NCI-H460 (cell line): ENCODE data around the gene MAP4K4. TPM values are rescaled to one million over a fixed set of nuclear protein-coding genes. Genes with fewer than 3 reads are reported as not detected.
A peak's percentile ranks its signal among the peaks of the same experiment; 100 is the strongest.
"Not testable (repeated sequence)": the region's sequence is repeated elsewhere in the genome, so short reads cannot be mapped to it uniquely, and the experiment has no call there.

ENCODE experiments used
- DNase-seq: peaks from one replicate; pipeline ENCODE4 v3.0.0-alpha.2; 2016; ENCODE audit warnings: low read depth; ENCODE audit errors: extremely low read depth
- total RNA-seq: library from RNA; depleted of rRNA; stranded (reverse); fragments of >200 nt; shearing (Covaris generic); gene quantifications from 2 replicates; pipeline ENCODE4 v1.2.3, GENCODE V29; 2014

MAP4K4 gene
- total RNA-seq, 1 experiment from 2014 or later = 40.2 TPM

DNA sequence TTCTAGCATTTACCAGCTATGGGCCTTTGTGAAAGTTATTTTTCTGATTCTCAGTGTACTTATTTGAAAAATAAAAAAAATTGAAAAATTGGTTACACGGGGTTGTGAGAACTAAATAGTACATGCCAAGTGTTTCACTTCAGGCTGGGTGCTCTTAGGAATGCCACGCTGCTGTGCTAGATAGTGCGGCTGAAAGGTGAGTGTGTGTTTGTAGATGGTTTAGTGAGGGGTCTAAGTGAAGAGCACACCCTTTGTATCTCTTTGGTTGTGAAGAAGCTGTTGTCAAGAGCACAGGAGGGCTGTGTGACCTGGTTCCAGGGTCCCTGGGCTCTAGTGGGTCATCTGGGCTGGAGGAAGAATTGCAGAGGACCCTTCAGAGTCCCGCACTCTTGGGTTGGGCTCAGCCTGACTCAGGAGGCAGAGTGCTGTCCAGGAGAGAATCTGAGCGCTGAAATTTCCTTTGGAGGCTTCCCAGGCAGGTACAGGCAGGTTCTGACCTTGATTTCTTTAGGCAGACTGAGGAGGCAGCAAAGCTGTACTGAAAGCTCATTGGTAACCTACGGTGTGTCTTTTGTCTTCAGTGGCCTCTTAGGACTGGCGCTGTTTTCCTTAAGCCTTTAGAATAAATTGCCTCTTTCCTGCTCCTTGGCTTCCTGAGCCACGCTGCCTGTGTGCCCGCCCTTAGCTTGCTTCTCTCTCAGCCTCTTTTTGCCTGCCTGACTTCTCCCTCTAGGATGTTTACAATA, 44.4 kb downstream of the MAP4K4 start:
- no peak for DNase-seq

DNA sequence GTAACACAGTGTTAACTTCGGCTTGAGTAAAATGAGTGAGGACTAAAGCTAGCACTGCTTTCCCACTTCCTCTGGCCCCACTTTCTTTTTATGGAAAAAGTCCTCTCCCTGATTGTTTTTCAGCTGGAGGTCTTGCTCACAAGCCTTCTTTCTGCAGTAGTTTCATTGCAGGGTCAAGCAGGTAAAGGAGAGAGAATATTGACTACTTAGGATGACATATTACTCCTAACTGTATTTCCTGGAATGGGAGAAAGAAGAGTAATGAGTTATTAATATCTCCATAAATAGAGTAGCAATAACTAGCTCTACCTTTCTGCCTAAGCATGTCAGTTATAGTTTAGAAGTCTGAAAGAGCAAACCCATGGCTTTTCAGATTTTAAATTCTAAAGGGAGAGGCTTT, 45.0 kb downstream of the MAP4K4 start:
- DNase-seq = no peak

DNA sequence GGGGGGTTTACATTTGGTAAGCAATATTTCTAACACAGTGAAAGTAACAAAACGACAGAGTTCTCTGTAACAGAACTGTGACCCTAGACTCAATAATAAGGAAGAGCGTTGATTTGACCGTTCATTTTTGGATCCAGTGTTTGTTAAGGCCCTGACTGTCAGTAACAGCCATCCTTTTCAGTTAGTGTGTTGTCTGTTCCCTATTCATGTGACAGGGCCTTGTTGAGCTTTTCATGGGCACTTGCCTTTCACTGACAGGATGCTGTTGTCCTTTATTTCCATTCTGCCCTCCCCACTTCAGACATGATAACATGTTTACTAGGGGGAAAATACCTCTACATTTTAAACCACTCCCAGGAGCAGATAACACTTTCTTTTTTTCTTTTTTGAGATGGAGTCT, 45.8 kb downstream of the MAP4K4 start:
- DNase-seq = no peak

- no peak for DNase-seq
Observed at GRCh38 chr2:101744832-101745231, 47.3 kb downstream of the MAP4K4 start.

- DNase-seq = no peak
Observed at GRCh38 chr2:101745711-101746694, 48.5 kb downstream of the MAP4K4 start.

DNA sequence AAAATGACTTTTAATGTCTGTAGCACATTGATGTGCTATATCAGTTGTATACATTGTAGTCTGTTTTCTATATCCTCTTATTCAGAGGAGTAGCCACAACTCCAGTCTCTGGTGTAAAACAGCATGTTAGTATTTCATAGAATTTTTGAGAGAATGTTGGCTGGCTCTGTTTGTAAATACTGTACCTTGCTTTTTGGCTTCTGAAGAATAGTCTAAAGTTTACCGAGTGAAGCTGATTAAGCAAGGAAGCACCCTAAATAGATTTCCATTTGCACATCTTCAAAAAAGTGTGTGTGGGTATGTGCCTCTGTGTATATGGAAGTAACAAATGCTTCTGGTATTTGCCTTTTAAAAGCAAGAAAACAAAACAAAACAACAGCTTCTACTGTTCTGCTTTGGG, 50.5 kb downstream of the MAP4K4 start:
- DNase-seq = no peak

DNA sequence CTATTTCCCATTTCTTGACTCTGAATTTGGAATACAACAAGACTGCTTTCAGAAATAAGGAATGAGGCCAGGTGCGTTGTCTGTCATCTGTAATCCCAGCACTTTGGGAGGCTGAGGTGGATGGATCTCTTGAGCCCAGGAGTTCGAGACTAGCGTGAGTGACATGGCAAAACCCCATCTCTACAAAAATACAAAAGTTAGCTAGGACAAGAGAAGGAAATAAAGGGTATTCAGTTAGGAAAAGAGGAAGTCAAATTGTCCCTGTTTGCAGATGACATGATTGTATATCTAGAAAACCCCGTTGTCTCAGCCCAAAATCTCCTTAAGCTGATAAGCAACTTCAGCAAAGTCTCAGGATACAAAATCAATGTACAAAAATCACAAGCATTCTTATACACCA, 51.0 kb downstream of the MAP4K4 start:
- DNase-seq = not testable (repeated sequence)

- DNase-seq = no peak
Observed at GRCh38 chr2:101750688-101751087, 53.2 kb downstream of the MAP4K4 start.

GRCh38 chr2:101751276-101751815, 53.8 kb downstream of the MAP4K4 start:
- DNase-seq = no peak

GRCh38 chr2:101751875-101752619, 54.5 kb downstream of the MAP4K4 start:
- no peak for DNase-seq

DNA sequence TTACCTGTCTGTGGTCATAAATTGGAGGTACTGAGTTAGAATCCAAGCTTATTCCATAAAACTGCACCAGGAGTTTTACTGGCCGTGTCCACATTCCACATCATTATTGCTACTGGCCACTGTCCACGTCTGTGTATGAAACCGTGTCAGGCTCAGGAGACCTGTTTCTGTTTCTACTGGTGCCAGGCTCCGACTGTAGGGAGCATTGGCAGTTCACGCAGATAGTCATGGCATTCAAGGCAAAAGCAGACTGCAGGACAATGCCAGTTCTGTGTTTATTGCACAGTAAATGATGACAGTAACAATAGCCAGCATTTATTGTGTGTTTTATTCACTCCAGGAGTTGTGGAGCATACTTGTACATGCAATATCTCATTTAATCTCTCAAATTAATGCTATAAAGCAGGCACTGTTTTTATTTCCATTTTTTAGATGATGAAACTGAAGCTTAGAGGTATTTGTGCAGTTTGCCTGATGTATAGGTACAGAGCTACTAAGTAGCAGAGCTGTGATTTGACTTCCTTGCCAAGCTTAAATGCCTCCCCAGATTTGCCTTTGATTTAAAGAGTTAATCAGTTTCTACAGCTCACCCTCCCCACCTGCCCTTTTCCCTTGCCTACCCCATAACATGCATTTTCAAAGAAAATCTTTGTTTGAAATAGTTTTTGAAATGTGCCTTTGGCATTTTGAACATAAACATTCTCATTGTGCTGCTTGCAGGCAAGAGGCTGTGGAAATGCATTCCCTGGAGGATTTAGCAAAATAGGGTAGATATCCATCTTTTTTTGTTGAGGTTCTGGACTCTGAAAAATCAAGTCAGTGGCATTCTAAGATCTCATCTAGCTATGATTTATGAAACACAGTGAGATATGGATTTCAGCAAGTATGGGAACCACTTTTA, 55.5 kb downstream of the MAP4K4 start:
- no peak for DNase-seq

DNA sequence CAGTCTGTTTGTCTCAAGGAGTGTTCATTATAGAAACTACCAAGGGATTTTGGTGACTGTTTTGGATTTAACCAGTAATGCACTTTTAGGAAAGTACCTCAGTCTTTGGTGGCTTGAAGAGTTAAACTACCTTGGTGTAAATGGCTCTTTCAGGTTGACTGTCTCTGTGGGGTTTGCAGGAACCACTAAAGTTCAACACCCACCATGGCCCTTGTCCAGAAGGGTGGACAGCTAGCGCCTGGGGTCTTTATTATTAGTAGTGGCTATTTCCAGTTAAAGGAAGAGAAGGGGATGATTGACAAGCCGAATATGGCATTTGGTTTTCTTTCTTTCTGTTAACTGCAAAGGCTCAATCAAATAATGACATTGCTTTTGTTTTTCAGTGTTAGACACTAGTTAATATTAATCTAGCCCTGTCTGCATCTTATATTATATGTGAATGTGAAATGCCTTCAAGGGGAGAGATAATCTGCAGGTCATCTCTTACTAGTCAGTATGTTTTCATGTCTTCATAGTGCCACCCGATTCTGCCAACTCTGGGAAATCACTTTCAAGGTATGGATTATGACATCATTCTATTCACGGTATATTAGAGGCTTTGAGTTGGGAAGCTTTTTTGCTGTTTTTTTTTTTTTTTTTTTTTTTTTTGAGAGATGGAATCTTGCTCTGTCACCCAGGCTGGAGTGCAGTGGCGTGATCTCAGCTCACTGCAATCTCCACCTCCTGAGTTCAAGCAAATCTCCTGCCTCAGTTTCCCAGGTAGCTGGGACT, 56.4 kb downstream of the MAP4K4 start:
- no peak for DNase-seq

DNA sequence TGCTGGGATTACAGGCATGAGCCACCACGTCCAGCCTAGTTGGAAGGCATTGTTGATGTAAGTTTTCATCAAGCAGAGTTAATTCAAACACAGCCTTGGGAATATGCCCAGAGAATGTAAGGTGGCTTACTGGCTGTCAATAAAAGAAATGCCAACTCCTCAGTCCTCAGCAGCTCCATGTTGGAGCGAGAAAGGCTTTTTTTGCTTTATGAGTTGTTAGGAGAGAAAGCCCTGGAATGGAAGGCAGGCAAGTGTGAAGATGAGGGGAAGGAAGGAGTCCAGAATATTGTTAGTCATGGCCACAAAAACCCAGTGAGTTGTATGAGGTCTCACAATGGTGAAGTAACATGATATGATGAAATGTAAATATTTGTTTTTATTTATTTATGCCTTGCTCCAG, 57.1 kb downstream of the MAP4K4 start:
- DNase-seq = peak; percentile 38

- no peak for DNase-seq
Observed at GRCh38 chr2:101756266-101756665, 58.8 kb downstream of the MAP4K4 start.

GRCh38 chr2:101758001-101758400, 60.5 kb downstream of the MAP4K4 start:
- no peak for DNase-seq

DNA sequence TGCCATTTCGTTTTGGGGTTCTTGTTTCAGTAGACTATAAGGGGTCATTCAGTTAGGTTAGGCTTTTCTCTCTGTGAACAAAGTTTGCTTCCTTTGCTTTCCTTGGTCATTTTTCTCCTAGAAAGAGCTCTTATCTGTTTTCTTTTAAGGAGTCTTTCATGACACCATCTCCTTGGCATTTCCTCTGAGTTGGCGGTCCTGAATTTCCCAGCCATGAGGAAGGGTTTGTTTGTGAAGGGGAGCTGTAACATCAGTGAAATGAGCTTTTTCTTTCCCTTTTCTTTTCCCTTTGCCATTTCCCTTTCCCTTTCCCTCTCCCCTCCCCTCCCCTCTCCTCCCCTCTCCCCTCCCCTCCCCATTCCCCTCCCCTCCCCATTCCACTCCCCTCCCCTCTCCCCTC, 61.7 kb downstream of the MAP4K4 start:
- DNase-seq = peak; percentile 81

DNA sequence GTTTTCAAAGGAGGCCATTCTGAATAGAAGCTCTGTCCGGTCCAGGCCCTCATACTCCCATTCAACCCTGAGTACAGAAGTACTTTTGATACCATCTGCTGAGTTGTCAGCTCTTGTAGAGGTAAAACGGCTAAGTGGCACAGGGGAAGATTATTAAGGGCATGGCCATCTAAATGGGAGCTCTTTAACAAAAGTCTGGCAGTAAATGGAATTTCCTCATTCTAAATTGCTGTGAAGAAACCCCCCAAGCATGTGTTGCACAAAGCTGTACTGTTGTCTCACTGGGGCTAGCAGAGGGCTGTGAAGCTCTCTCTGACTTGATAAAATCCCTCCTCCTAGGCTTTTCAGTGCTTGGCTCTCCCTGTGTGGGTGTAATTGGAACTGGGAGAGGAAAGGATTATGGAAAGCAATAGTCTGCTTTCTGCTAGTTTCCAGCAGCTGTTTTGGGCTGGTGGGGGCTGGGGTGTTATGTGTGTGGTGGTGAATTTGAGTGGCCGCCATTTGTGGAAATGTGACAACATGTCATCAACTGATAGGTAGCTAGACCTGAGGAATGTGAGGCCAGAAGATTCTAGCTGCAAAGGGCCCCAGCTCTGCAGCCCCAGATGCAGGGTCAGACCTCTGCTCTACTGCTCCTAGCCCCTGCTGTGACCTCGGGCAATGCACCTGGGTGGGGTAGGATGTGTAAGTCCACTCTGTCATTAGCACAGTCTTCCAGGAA, 65.1 kb downstream of the MAP4K4 start:
- DNase-seq = no peak
